Erythroblast (primary cell): ENCODE data around the gene RTL9.

Experiments used
- GATA1 ChIP-seq: IDR thresholded peaks from 2 replicates; pipeline ENCODE4 v1.6.1; 2011; ENCODE audit warnings: low read depth, mild to moderate bottlenecking, control low read depth, low read length, moderate library complexity
- POLR2A ChIP-seq: IDR thresholded peaks from 2 replicates; pipeline ENCODE4 v1.6.1; 2011; ENCODE audit warnings: mild to moderate bottlenecking, low read length

DNA sequence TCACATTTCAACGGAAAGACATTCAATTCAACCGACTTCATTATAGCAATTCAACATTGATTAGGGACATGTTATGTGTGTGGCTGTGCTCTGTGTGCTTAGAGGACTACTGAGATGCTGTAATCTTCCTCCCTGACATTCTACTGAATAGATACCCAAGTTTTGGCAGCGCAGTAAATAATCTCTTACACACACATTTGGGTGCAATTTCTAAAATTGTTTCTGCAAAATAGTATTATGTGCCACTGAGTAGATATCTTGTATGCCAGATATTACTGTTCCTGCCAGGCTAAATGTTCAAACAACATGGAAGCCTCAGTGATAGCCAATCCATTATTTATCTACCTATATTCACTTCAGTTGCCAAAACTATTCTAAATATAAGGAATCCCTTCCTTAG lies 41.3 kb downstream of the RTL9 start:
- TF ChIP-seq POLR2A (no peak), GATA1 (no peak)
